HG03025 (cell line): ENCODE measurements around the gene TEX13D.

ENCODE experiments used
- ATAC-seq: cut with Tn5 transposase; IDR thresholded peaks from one replicate; pipeline ENCODE4 v1.9.1; 2021; ENCODE audit warnings: mild to moderate bottlenecking, moderate library complexity; ENCODE audit not compliant: unreplicated experiment, low FRiP score

Gene TEX13D

GRCh38 chrX:124347242-124347641, 14.8 kb downstream of the TEX13D start:
- no peak for ATAC-seq

GRCh38 chrX:124348182-124348581, 15.7 kb downstream of the TEX13D start:
- no peak for ATAC-seq

- ATAC-seq, result no peak
Observed at GRCh38 chrX:124348885-124349453, 16.5 kb downstream of the TEX13D start.

GRCh38 chrX:124354648-124355047, 22.2 kb downstream of the TEX13D start:
- no peak for ATAC-seq

GRCh38 chrX:124358800-124359383, 26.4 kb downstream of the TEX13D start:
- no peak for ATAC-seq

GRCh38 chrX:124362072-124362471, 29.6 kb downstream of the TEX13D start:
- ATAC-seq, result no peak

- ATAC-seq, result no peak
Observed at GRCh38 chrX:124362761-124363160, 30.3 kb downstream of the TEX13D start.

GRCh38 chrX:124369722-124370121, 37.3 kb downstream of the TEX13D start:
- ATAC-seq, result no peak

GRCh38 chrX:124373348-124373747, 40.9 kb downstream of the TEX13D start:
- ATAC-seq, result no peak

GRCh38 chrX:124378643-124379042, 46.2 kb downstream of the TEX13D start:
- no peak for ATAC-seq

GRCh38 chrX:124383354-124383753, 50.9 kb downstream of the TEX13D start:
- ATAC-seq, result no peak

- ATAC-seq, result no peak
Observed at GRCh38 chrX:124386401-124386800, 53.9 kb downstream of the TEX13D start.
